GM19043 (cell line): Measurements from ENCODE around the gene PQBP1.
"Not testable (repeated sequence)": the region's sequence is repeated elsewhere in the genome, so short reads cannot be mapped to it uniquely, and the experiment has no call there.

Experiments used
- ATAC-seq: cut with Tn5 transposase; IDR thresholded peaks from one replicate; pipeline ENCODE4 v1.9.1; 2021; ENCODE audit warnings: low read depth; ENCODE audit not compliant: unreplicated experiment

PQBP1 gene, protein sequence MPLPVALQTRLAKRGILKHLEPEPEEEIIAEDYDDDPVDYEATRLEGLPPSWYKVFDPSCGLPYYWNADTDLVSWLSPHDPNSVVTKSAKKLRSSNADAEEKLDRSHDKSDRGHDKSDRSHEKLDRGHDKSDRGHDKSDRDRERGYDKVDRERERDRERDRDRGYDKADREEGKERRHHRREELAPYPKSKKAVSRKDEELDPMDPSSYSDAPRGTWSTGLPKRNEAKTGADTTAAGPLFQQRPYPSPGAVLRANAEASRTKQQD

GRCh38 chrX:48897625-48898306, at the start of gene PQBP1, which contains the start of gene TIMM17B:
Gene PQBP1, plus strand, starts transcription at chrX:48897930. Its CDS starts 580 bp downstream, at chrX:48898510.
Gene TIMM17B, minus strand, starts transcription at chrX:48897768. Its CDS starts 19 bp downstream, at chrX:48897749.
- peak; percentile 87 for ATAC-seq

- no peak for ATAC-seq
These were observed 48.9 kb upstream of the PQBP1 start for GRCh38 chrX:48848847-48849246.

DNA sequence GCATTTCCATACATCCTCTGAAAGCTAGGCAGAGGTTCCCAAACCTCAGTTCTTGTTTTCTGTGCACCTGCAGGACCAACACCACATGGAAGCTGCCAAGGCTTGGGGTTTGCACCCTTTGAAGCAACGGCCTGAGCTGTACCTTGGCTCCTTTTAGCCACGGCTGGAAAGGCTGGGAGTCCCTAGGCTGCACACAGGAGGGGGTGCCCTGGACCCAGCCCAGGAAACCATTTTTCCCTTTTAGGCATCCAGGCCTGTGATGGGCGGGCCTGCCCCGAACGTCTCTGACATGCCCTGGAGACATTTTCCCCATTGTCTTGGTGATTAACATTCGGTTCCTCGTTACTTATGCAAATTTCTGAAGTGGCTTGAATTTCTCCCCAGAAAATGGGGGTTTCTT, 44.9 kb upstream of the PQBP1 start:
- no peak for ATAC-seq

GRCh38 chrX:48853494-48853893, 44.2 kb upstream of the PQBP1 start:
- ATAC-seq = not testable (repeated sequence)

GRCh38 chrX:48854121-48854804, 43.5 kb upstream of the PQBP1 start:
- not testable (repeated sequence) for ATAC-seq

DNA sequence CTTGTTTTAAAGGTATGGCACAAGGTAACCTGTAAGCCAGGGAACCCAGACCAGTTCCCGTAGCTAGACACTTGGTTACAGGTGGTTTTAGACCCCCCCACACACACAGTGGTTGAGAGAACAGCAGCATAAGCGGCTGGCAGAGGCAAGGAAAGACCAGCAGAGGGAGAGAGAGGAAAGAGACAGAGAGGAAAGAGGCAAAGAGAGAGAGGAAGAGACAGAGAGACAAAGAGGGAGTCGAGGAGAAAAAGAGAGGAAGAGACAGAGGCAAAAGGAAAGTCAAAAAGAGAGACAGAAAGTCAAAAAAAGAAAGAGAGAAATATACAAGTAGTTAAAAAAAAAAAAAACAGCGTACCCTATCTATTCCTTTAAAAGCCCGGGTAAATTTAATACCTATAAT, 42.8 kb upstream of the PQBP1 start:
- ATAC-seq = no peak

DNA sequence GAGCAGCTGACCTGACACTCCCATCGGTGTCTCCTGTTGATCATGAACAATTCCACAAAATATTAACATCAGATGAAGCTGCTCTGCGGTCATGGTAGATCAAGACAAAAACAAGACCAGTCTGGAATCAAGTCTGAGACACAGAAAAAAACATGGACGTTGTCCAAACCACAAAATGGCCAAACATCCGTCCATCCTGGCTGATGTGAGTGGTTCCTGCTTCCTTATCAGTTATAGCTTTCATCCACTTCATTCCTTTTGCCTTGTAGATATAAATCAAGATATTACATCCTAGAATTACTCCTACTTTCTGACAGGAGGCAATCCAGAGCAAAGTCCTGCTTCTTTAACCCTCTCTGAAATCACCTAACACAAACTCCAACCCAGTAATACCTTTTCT, 33.5 kb upstream of the PQBP1 start:
- ATAC-seq = no peak

GRCh38 chrX:48872017-48872416, 25.7 kb upstream of the PQBP1 start:
- ATAC-seq = not testable (repeated sequence)

- ATAC-seq = not testable (repeated sequence)
These were observed 20.8 kb upstream of the PQBP1 start for GRCh38 chrX:48876944-48877343.

- ATAC-seq = no peak
These were observed 14.0 kb upstream of the PQBP1 start for GRCh38 chrX:48883729-48884128.

- not testable (repeated sequence) for ATAC-seq
These were observed 11.1 kb upstream of the PQBP1 start for GRCh38 chrX:48886586-48886985.

GRCh38 chrX:48890296-48890925, 7.3 kb upstream of the PQBP1 start:
- ATAC-seq = no peak

GRCh38 chrX:48890934-48891401, 6.8 kb upstream of the PQBP1 start:
- peak; percentile 25 for ATAC-seq

GRCh38 chrX:48891402-48892288, 6.1 kb upstream of the PQBP1 start:
- ATAC-seq = peak; percentile 70

- no peak for ATAC-seq
These were observed 4.8 kb upstream of the PQBP1 start for GRCh38 chrX:48892896-48893295.

DNA sequence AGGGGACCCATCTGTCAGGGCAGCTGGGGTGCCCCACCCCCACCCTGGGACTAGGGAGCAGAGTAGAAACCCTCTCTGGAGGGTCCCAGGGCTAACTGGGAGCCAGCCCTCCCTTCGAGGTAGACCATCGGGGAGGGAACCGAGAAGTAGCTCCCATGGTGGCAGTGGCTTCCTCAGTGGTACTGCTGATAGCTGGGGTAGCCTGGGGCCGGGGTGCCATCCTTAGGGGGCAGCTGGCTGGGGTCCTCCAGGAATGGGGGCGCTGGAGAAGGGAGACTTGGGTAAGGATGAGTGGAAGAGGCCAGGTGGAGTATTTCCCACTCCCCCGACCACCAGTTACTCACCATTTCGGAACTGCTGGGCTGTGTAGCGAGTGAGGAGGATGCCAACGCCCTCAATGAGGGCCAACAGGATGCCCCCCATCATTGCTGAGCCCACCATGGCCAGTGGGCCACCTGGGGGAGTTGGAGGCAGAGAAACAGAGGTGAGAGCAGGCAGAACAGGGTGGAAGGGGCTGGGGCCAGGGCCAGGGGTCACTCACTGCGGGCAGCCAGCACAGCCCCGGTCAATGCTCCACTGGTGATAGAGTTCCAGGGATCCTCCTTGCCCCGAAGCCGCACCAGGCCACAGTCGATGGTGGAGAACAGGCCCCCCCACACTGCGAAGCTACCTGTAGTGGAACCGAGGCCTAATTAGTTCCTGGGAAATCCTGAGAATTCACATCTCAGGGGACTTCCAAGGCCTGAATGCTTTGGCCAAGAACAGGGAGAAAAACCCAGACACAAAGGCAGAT, 4.0 kb upstream of the PQBP1 start:
- ATAC-seq = no peak

GRCh38 chrX:48894891-48895290, 2.8 kb upstream of the PQBP1 start:
- ATAC-seq = no peak

DNA sequence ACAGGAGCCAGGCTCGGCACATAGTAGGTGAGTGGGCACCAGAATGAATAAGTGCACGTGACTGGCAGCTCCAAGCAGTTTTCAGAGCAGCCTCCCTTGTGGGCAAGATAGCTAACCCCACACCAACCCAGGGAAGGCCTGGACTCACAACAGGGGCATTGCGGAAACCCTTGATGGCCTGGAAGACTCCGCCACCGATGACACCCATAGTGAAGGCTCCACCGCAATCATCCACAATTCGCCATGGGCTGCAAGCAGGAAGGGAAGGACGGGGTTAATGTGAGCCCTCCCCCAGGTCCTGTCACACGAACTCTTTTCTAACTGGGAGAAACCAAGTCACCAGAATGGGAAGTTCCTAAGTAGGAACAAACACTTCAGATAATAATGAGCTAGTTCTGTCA, 1.1 kb upstream of the PQBP1 start:
- ATAC-seq = no peak

DNA sequence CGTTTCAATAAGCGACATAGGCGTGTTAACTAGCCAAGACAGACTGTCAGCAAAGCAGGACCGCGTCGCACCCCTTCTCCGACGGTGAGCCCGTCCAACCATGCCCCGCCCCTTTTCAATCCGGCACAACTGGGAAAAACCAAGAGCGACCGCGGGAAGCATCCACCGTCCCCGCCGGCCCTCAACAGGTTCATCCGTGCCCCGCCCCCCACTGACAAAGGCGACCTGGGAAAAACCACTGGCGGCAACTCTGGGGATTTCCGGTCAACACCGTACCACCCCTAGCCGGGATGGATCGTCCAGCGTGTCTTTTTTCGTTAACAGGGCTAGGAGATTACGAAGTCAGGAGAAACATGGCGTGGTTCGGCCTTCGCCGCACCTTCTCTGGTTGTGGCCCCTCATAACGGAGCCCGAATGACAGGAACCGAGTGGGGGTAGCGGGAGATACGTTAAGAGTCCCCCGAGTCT, 539 bp upstream of the PQBP1 start:
- peak; percentile 7 for ATAC-seq
